Retinal pigment epithelial cell (primary cell): ENCODE data around the gene LDLRAD2.
A peak's percentile ranks its signal among the peaks of the same experiment; 100 is the strongest.
"Not testable (repeated sequence)": the region's sequence is repeated elsewhere in the genome, so short reads cannot be mapped to it uniquely, and the experiment has no call there.

Experiments used
- DNase-seq: peaks from one replicate; pipeline ENCODE4 v3.0.0-alpha.2; 2010; ENCODE audit warnings: low read depth
- H3K4me3 ChIP-seq: 2 replicates; pipeline ENCODE4 v1.5.1; 2011; ENCODE audit warnings: mild to moderate bottlenecking, low read length, control low read depth, moderate library complexity
- TF ChIP-seq, protein P1 (sequence below): conservative IDR thresholded peaks from 2 replicates; pipeline ENCODE4 v1.5.1; 2011; ENCODE audit warnings: low read depth, low read length, control low read depth, inconsistent platforms

Gene LDLRAD2, protein sequence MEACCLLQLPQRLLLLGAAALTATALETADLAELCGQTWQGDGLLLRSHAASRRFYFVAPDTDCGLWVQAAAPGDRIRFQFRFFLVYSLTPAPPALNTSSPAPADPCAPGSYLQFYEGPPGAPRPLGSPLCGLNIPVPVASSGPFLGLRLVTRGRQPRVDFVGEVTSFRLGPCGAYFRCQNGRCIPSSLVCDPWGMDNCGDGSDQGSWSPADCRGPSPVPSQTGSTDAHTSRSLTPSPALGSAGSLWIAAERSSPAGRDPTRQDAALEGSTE

DNA sequence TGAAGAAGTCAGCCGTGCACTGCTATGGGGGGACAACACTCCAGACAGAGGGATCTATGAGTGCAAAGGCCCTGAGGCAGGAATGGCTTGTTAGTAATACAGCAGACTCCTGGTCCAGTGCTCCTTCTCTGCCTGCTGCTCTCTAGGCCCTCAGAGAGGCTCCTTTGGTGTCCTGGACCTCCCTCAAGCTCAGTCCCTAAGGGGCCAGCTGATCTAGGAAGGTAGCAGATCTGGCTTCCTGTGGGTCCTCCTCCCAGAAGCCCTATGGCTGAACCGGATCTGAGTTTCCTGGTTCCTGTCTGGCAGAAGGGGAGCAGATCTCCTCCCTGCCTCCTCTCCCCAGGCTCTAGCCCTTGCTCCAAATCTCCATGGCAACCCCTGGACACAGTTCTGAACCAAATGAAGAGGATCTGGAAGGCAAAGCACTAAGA lies at the start of gene LDLRAD2:
LDLRAD2 (plus strand) TSS at position 391 of the 431 bp plus-strand sequence. CDS start 187 bp downstream, outside the sequence.
- H3K4me3 ChIP-seq: no peak within 1 kb of the TSS
- TF ChIP-seq, protein P1, sequence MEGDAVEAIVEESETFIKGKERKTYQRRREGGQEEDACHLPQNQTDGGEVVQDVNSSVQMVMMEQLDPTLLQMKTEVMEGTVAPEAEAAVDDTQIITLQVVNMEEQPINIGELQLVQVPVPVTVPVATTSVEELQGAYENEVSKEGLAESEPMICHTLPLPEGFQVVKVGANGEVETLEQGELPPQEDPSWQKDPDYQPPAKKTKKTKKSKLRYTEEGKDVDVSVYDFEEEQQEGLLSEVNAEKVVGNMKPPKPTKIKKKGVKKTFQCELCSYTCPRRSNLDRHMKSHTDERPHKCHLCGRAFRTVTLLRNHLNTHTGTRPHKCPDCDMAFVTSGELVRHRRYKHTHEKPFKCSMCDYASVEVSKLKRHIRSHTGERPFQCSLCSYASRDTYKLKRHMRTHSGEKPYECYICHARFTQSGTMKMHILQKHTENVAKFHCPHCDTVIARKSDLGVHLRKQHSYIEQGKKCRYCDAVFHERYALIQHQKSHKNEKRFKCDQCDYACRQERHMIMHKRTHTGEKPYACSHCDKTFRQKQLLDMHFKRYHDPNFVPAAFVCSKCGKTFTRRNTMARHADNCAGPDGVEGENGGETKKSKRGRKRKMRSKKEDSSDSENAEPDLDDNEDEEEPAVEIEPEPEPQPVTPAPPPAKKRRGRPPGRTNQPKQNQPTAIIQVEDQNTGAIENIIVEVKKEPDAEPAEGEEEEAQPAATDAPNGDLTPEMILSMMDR: no peak
- DNase-seq: no peak

DNA sequence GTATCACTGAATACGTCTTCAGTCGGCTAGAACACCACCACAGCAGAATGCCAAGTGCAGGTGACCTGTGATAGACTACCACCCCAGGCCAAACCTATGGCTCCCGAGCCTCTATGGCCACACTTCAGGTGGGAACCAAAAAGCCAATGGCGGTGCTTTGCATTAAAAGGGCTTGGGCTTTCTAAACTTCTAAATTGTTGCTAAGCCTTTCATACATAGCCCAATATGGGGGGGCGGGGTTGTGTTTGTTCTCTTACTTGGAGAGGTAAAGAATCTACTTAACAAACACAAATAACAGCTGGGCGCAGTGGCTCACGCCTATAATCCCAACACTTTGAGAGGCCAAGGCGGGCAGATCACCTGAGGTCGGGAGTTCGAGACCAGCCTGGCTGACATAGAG lies 48.8 kb upstream of the LDLRAD2 start:
- TF ChIP-seq, protein P1: no peak
- H3K4me3 ChIP-seq: no peak overlapping the region
- DNase-seq: no peak

DNA sequence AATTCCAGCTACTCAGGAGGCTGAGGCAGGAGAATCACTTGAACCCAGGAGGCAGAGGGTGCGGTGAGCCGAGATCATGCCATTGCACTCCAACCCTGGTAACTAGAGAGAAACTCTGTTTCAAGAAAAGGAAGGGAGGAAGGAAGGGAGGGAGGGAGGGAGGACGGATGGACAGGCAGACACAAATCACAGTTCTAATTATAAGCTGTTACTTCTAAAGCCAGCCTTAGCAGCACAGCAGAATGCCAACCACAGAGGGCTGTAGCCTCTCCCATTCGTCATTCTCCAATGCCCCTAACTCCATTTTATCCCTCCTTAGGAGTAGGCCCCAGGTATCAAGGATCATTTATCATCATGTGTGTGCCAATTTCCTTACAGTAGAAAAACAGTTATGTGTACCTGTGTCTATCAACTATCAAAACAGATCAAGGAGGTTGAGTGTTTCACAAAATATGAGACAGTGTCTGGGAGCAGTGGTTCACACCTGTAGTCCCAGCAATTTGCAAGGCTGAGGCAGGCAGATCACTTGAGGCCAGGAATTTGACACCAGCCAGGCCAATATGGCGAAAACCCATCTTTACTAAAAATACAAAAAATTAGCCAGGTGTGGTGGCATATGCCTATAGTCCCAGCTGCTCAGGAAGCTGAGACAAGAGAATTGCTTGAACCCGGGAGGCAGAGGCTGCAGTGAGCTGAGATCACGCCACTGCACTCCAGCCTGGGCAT lies 48.2 kb upstream of the LDLRAD2 start:
- DNase-seq: no peak
- H3K4me3 ChIP-seq: no peak overlapping the region
- TF ChIP-seq, protein P1: no peak

DNA sequence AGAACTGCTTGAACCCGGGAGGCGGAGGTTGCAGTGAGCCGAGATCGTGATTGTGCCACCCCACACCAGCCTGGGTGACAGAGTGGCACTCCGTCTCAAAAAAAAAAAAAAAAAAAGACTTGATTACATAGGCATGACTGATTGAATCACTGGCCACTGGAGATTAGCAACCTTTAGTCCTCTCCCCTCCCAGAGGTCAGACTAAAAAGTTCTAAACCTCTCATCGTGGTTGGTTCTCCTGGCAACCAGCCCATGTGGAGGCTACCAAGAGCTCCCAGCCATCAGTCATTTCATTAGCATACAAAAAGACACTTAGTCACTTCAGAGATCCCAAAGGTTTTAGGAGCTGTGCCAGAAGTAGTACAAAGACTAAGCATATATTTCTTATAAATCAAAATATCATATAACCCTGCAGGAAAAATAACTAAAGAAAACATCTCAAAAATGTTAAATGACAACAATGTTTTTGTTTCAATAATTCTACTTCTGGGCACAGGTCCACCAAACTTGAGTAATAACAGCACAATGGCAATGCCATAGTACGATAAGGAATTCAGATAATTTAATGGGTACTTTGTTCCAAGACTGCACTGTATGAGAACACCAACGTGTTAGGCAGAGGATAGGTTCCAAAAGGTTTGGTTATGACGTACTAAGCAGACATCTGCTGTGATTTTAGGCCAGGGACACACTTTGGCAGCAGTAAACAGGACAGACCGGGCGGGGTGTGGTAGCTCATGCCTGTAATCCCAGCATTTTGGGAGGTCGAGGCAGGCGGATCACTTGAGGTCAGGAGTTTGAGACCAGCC lies 47.2 kb upstream of the LDLRAD2 start:
- DNase-seq: peak; percentile 94
- H3K4me3 ChIP-seq: no peak overlapping the region
- TF ChIP-seq, protein P1: no peak

DNA sequence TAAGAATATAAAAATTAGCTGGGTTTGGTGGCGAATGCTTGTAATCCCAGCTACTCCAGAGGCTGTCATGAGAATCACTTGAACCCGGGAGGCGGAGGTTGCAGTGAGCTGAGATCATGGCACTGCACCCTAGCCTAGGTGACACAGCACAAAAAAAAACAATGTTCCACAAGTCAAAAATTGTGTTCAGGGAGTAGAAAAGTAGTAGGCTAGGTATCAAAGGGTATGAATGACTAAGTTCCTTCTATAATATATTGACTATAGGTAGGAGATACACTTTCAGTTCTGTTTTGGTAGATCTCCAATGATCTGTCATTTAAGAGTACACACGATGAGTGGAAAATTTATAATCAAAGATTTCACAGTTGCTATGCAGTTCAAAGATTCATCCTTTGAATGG lies 45.9 kb upstream of the LDLRAD2 start:
- H3K4me3 ChIP-seq: no peak overlapping the region
- TF ChIP-seq, protein P1: no peak
- DNase-seq: no peak

DNA sequence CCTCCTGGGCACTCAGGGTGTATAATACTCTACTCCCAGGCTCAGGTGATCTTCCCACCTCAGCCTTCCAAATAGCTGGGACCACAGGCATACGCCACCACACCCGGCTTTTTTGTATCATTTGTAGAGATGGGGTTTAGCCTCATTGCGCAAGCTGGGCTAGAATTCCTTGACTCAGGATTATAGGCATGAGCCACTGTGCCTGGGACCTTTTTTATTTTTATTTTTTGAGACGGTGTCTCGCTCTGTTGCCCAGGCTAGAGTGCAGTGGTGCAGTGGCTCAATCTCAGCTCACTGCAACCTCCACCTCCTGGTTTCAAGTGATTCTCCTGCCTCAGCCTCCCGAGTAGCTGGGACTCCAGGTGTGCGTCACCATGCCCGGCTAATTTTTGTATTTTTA lies 45.0 kb upstream of the LDLRAD2 start:
- DNase-seq, H3K4me3 ChIP-seq: not testable (repeated sequence)

DNA sequence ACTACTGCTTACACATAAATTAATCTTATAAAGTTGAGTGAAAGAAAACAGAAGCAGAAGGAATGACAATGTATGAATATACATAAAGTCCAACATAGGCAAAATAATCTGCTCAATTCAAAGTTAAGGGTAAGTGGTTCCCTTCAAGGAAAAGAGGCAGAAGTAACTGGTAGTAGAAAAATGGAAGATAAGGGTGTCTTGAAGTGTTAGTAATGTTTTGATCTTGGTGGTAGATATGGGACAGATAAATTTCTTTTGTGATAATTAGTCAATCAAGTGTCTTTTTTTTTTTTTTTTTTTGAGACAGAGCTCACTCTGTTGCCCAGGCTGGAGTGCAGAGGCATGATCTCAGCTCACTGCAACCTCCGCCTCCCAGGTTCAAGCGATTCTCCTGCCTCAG lies 41.9 kb upstream of the LDLRAD2 start:
- no peak for DNase-seq
- H3K4me3 ChIP-seq: no peak overlapping the region
- TF ChIP-seq, protein P1: no peak

DNA sequence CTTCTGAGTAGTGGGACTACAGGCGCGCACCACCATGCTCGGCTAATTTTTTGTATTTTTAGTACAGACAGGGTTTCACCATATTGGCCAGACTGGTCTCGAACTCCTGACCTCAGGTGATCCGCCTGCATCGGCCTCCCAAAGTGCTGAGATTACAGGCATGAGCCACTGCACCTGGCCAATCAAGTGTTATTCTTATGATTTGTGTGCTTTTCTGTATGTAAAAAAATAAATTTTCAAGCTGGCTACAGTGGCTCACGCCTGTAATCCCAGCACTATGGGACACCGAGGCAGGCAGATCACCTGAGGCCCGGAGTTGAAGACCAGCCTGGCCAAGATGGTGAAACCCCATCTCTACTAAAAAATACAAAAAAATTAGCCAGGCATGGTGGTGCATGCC lies 41.5 kb upstream of the LDLRAD2 start:
- not testable (repeated sequence) for H3K4me3 ChIP-seq, DNase-seq

DNA sequence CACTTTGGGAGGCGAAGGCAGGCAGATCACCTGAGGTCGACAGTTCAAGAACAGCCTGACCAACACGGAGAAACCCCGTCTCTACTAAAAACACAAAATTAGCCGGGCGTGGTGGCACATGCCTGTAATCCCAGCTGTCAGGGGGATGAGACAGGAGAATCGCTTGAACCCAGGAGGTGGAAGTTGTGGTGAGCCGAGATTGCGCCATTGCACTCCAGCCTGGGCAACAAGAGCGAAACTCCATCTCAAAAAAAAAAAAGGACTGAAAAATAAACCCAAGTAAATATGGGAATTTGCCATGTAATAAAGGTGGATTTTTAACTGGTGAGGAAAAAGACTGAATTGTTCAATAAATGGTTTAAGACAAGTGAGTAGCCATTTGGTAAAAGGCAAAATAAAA lies 40.4 kb upstream of the LDLRAD2 start:
- not testable (repeated sequence) for DNase-seq, H3K4me3 ChIP-seq
